Right atrium auricular region (tissue), 2 donors: ENCODE measurements around the gene UCMA. TPM values are rescaled to one million over a fixed set of nuclear protein-coding genes. Genes with fewer than 3 reads are reported as not detected.
"Not testable (repeated sequence)": the region's sequence is repeated elsewhere in the genome, so short reads cannot be mapped to it uniquely, and the experiment has no call there.

Experiments
- DNase-seq: peaks from one replicate; pipeline ENCODE4 v3.0.0-alpha.2; 2019; ENCODE audit warnings: low spot score
- H3K27ac ChIP-seq, 2 donors: fragments of 200-600 bp; sonication (generic); 1 replicate in 1 of 2; 2 replicates in 1 of 2; pipeline ENCODE4 v1.5.1; 2016 to 2019
- H3K27me3 ChIP-seq, 2 donors: fragments of 200-600 bp; sonication (generic); one replicate each; pipeline versions ENCODE4 v1.5.1 to v1.6.0; 2017 to 2019
- H3K36me3 ChIP-seq: fragments of 200-600 bp; sonication (generic); one replicate; pipeline ENCODE4 v1.5.1; 2016
- H3K4me1 ChIP-seq, 2 donors: fragments of 200-600 bp; sonication (generic); one replicate each; pipeline versions ENCODE4 v1.5.1 to v1.6.0; 2017 to 2019
- H3K4me3 ChIP-seq, 2 donors: fragments of 200-600 bp; sonication (generic); 1 replicate in 1 of 2; 2 replicates in 1 of 2; pipeline ENCODE4 v1.5.1; 2017 to 2019; ENCODE audit warnings: mild to moderate bottlenecking in 1 of 2, moderate library complexity in 1 of 2
- H3K9me3 ChIP-seq, 2 donors: fragments of 200-600 bp; sonication (generic); one replicate each; pipeline ENCODE4 v1.5.1; 2019
- total RNA-seq, 2 donors: library from RNA; depleted of rRNA; stranded (reverse); fragments of >200 nt; gene quantifications; one replicate each; pipeline ENCODE4 v1.1.0, GENCODE V29; 2016
- TF ChIP-seq, protein P1 (sequence below), 2 donors: fragments of 200-600 bp; sonication (generic); IDR thresholded peaks; one replicate each; pipeline ENCODE4 v1.5.1; 2019; ENCODE audit warnings: antibody characterized with exemption in 2 of 2

Gene UCMA
- total RNA-seq, 2 donors from 2014 or later, result not detected

DNA sequence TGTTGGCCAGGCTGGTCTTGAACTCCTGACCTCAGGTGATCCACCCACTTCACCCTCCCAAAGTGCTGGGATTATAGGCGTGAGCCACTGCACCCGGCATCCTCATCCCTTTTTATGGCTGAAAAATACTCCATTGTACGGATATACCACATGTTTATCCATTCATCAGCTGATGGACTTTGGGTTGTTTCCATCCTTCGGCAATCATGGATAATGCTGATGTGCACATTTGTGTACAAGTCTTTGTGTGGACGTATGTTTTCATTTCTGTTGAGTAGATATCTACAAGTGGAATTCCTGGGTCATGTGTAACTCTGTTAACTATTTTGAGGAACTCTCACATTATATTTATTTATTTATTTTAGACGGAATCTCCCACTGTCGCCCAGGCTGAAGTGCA is 5.7 kb upstream of the UCMA start:
- H3K36me3 ChIP-seq, result no peaks in the 10 kb centered on the region

DNA sequence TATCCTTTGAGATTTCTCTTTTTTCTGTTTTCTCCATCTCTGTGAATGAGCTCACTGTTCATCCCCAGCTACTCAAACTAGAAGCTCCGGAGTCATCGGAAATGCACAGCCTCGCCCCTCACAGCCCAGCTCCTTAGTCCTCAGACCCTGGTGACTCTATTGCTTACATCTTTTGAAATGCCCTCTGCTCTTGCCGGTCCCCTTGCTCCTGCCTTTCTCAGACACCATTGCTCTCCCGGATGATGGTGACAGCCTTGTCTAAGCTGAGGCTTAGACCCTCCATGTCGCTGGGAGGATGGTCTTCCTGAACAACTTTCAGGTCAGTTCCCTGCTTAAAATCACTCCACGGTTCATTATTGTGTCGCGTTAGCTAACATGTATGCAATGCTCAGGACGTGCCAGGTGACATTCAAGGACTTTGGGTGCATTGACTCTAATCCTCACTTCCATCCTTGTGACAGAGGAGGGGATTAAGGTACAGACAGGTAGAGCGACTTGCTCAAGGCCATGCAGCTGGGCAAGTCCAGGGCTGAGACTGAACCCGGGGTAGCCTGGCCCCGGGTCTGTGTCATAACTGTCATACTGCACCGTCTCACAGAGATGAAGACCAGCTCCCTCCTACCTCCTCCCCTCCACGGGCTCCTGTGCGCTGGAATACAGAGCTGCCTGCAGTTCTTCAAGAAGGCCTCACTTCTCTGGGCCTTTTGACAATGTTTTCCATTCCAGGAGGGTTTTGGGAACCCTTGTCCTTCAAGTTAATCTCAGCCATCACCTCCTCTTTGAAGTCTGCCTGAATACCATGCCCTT is 4.3 kb upstream of the UCMA start:
- TF ChIP-seq, protein P1, sequence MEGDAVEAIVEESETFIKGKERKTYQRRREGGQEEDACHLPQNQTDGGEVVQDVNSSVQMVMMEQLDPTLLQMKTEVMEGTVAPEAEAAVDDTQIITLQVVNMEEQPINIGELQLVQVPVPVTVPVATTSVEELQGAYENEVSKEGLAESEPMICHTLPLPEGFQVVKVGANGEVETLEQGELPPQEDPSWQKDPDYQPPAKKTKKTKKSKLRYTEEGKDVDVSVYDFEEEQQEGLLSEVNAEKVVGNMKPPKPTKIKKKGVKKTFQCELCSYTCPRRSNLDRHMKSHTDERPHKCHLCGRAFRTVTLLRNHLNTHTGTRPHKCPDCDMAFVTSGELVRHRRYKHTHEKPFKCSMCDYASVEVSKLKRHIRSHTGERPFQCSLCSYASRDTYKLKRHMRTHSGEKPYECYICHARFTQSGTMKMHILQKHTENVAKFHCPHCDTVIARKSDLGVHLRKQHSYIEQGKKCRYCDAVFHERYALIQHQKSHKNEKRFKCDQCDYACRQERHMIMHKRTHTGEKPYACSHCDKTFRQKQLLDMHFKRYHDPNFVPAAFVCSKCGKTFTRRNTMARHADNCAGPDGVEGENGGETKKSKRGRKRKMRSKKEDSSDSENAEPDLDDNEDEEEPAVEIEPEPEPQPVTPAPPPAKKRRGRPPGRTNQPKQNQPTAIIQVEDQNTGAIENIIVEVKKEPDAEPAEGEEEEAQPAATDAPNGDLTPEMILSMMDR (IDR thresholded peaks at IDR 0.05), result no peak
- H3K9me3 ChIP-seq, result no peaks in the 10 kb centered on the region
- no peaks in the 10 kb centered on the region for H3K36me3 ChIP-seq
- no peaks in the 10 kb centered on the region for H3K27me3 ChIP-seq
- H3K27ac ChIP-seq, result no peak overlapping the region
- no peaks in the 10 kb centered on the region for H3K4me1 ChIP-seq
- no peak for DNase-seq
- no peak overlapping the region for H3K4me3 ChIP-seq

More for the DNA sequence above, 5.7 kb upstream of the UCMA start:
- TF ChIP-seq, protein P1 (IDR thresholded peaks at IDR 0.05), result no peak
- Histone ChIP-seq H3K27me3 (no peaks in the 10 kb centered on the region), H3K27ac (no peak overlapping the region), H3K9me3 (no peaks in the 10 kb centered on the region), H3K4me1 (no peaks in the 10 kb centered on the region), H3K4me3 (no peak overlapping the region)
- no peak for DNase-seq

DNA sequence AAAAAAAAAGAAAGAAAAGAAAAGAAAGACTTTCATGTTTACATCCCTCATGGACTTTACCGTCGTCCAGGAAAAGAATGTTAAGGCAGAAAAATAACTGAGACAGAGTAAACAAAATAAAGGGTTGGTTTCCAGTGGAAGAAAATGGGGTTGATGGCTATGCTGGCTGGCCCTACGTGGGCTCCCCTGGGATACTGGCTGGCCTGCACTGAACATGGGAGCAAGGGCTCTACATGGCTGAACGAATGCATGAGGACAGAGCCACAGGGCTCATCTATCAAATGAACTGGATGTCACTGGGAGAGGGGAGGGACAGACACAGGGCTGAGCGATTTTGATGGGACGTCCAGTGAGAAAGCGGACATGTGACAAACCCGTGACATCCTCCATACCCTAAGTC is 2.5 kb upstream of the UCMA start:
- no peak for DNase-seq
- Histone ChIP-seq H3K27me3 (no peaks in the 10 kb centered on the region), H3K4me3 (no peak overlapping the region), H3K9me3 (no peaks in the 10 kb centered on the region), H3K4me1 (no peaks in the 10 kb centered on the region), H3K27ac (no peak overlapping the region), H3K36me3 (no peaks in the 10 kb centered on the region)
- TF ChIP-seq, protein P1 (IDR thresholded peaks at IDR 0.05), result no peak

DNA sequence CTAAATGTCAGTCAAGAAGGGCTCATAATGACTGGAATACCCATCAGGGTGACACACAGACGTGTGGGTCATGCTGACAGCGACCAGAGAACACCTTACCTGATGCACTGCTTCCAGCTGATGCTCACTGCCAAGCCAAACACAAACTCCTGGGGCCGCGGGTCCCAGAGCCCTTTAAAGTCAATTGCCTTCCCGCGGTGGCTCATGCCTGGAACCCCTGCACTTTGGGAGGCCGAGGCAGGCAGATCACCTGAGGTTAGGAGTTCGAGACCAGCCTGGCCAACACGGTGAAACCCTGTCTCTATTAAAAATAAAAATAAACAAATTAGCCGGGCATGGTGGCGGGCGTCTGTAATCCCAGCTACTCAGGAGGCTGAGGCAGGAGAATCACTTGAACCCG is 562 bp upstream of the UCMA start:
- H3K4me1 ChIP-seq, H3K4me3 ChIP-seq, H3K27me3 ChIP-seq, DNase-seq, H3K36me3 ChIP-seq, H3K9me3 ChIP-seq, H3K27ac ChIP-seq: not testable (repeated sequence)

DNA sequence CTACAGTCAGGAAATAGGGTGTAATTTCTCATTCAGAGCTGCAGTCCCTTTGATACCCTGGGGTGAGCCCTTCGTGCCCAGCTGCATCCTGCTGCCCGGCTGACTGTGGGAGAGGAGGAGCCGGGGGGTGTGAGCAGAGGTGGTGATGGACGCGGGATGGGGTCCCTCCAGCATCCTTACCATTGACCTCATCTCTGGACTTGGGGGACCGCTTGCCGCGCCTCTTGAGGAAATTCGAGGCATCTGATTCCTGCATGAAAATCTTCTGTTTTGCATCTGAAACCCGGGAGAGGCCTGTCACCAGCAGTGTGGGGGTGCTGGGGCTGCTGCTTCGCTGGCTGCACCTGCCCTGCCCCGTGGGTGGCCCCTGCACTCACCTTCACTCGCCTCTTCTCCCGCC is 816 bp downstream of the UCMA start:
- H3K36me3 ChIP-seq, result no peaks in the 10 kb centered on the region
- TF ChIP-seq, protein P1 (IDR thresholded peaks at IDR 0.05), result no peak

DNA sequence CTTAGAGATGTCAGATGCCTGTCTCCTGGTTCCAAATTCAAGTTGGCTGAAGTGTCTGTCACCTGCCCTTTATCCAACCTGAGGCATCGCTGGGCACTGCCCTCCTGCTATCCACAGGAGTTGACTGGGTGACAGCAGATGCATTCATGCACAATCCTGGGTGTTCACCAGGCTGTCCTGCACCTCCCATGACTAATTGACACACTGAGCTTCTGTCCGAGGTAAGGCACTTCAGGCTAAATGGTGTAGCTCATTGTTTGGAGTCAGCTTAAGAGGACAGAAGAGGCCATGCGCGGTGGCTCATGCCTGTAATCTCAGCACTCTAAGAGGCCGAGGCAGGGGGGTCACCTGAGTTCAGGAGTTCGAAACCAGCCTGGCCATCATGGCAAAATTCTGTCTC is 2.4 kb downstream of the UCMA start:
- H3K27me3 ChIP-seq, result no peaks in the 10 kb centered on the region
- H3K36me3 ChIP-seq, result no peaks in the 10 kb centered on the region
- H3K27ac ChIP-seq, result no peak overlapping the region
- no peak overlapping the region for H3K4me3 ChIP-seq
- no peak for DNase-seq
- no peaks in the 10 kb centered on the region for H3K4me1 ChIP-seq
- TF ChIP-seq, protein P1 (IDR thresholded peaks at IDR 0.05), result no peak
- no peaks in the 10 kb centered on the region for H3K9me3 ChIP-seq

More for the DNA sequence above, 816 bp downstream of the UCMA start:
- Histone ChIP-seq H3K9me3 (no peaks in the 10 kb centered on the region), H3K27me3 (no peaks in the 10 kb centered on the region), H3K4me3 (no peak overlapping the region), H3K27ac (no peak overlapping the region), H3K4me1 (no peaks in the 10 kb centered on the region)
- no peak for DNase-seq
